Activated CD8-positive, alpha-beta T cell treated with anti-CD3 and anti-CD28 coated beads for 36 hours (primary cell): ENCODE measurements around the gene XXYLT1. TPM values are rescaled to one million over a fixed set of nuclear protein-coding genes. Genes with fewer than 3 reads are reported as not detected.

Experiments used
- ATAC-seq: fragments of 200-7000 bp; cut with Tn5 transposase; one replicate; pipeline ENCODE4 v1.10.0; 2021; ENCODE audit warnings: mild to moderate bottlenecking, moderate library complexity
- CTCF ChIA-PET: fragments of 350-600 bp; sonication (Branson Sonifier 250); formaldehyde crosslinking; loops from one replicate; lab custom pipeline; 2021; ENCODE audit warnings: antibody characterized with exemption; lab: Charles Lee
- POLR2A ChIA-PET: fragments of 350-600 bp; sonication (Branson Sonifier 250); formaldehyde crosslinking; loops from one replicate; lab custom pipeline; 2021; ENCODE audit warnings: antibody characterized with exemption; lab: Charles Lee
- DNase-seq: peaks from one replicate; pipeline ENCODE4 v3.0.0-alpha.2; 2020
- H3K27ac Mint-ChIP-seq: one replicate; pipeline ENCODE4 v1.8.0; 2021; ENCODE audit warnings: mild to moderate bottlenecking, mixed read lengths
- H3K27me3 Mint-ChIP-seq: one replicate; pipeline ENCODE4 v1.8.0; 2021; ENCODE audit warnings: mixed read lengths
- H3K36me3 Mint-ChIP-seq: one replicate; pipeline ENCODE4 v1.8.0; 2021; ENCODE audit warnings: low read depth, mixed read lengths
- H3K4me1 Mint-ChIP-seq: one replicate; pipeline ENCODE4 v1.8.0; 2021; ENCODE audit warnings: low read depth, mixed read lengths
- H3K4me3 Mint-ChIP-seq: one replicate; pipeline ENCODE4 v1.8.0; 2021; ENCODE audit warnings: mild to moderate bottlenecking, moderate library complexity, mixed read lengths
- H3K9me3 Mint-ChIP-seq: one replicate; pipeline ENCODE4 v1.8.0; 2021; ENCODE audit warnings: mixed read lengths
- CTCF ChIP-seq: fragments of 200-600 bp; IDR thresholded peaks from one replicate; pipeline ENCODE4 v1.8.0; 2022; ENCODE audit warnings: antibody characterized with exemption, mild to moderate bottlenecking
- intact Hi-C: fragments of 100-400 bp; cut with micrococcal nuclease; formaldehyde crosslinking; loops from one replicate; pipeline ENCODE4 v1.10.0; 2022
- total RNA-seq, 2 experiments: library from RNA; stranded (reverse); gene quantifications; one replicate each; pipeline ENCODE4 v1.2.3, GENCODE V29; 2021

The XXYLT1 gene
- total RNA-seq, 2 experiments from 2014 or later = 8.4 to 9.6 TPM

GRCh38 chr3:195182470-195182795 lies 88.5 kb downstream of the XXYLT1 start:
- intact Hi-C loops = no loop called here
- Mint-ChIP-seq H3K4me3 (no peak overlapping the region), H3K9me3 (no peaks in the 10 kb centered on the region), H3K27ac (no peak overlapping the region), H3K4me1 (peaks cover 52% of the 10 kb centered on the region), H3K27me3 (no peaks in the 10 kb centered on the region), H3K36me3 (peaks cover 7% of the 10 kb centered on the region)
- ChIA-PET CTCF (interaction anchor here (1.1 kb wide), 1 partner anchor 9 kb away, joined by 4 read pairs; no protein-coding TSS in a partner anchor), POLR2A (interaction anchor here (0.9 kb wide), 1 partner anchor 12 kb away, joined by 3 read pairs; no protein-coding TSS in a partner anchor)
- ATAC-seq (no peak), DNase-seq (no peak)
- TF ChIP-seq CTCF = no peak

GRCh38 chr3:195181741-195182469 lies 89.1 kb downstream of the XXYLT1 start:
- H3K27me3 Mint-ChIP-seq = no peaks in the 10 kb centered on the region
- no peaks in the 10 kb centered on the region for H3K9me3 Mint-ChIP-seq
- ChIA-PET POLR2A (no interaction called here), CTCF (interaction anchor here (1.1 kb wide), 1 partner anchor 8 kb away, joined by 4 read pairs; no protein-coding TSS in a partner anchor)
- H3K4me3 Mint-ChIP-seq = no peak overlapping the region
- peaks cover 7% of the 10 kb centered on the region for H3K36me3 Mint-ChIP-seq
- H3K4me1 Mint-ChIP-seq = peaks cover 49% of the 10 kb centered on the region
- no peak for DNase-seq
- intact Hi-C loops = no loop called here
- TF ChIP-seq CTCF = no peak
- no peak for ATAC-seq
- H3K27ac Mint-ChIP-seq = no peak overlapping the region

- ChIA-PET POLR2A (no interaction called here), CTCF (no interaction called here)
- intact Hi-C loops = no loop called here
- no peaks in the 10 kb centered on the region for H3K27me3 Mint-ChIP-seq
- H3K27ac Mint-ChIP-seq = peak overlapping the region; percentile 28
- H3K4me3 Mint-ChIP-seq = no peak overlapping the region
- no peak for TF ChIP-seq CTCF
- H3K36me3 Mint-ChIP-seq = peaks cover 7% of the 10 kb centered on the region
- no peaks in the 10 kb centered on the region for H3K9me3 Mint-ChIP-seq
- DNase-seq = no peak
- peaks cover 42% of the 10 kb centered on the region for H3K4me1 Mint-ChIP-seq
- no peak for ATAC-seq
Measured at GRCh38 chr3:195181113-195181498, 89.9 kb downstream of the XXYLT1 start.

- no peak for DNase-seq
- no peak overlapping the region for H3K27ac Mint-ChIP-seq
- ChIA-PET CTCF (no interaction called here), POLR2A (no interaction called here)
- H3K27me3 Mint-ChIP-seq = no peaks in the 10 kb centered on the region
- peaks cover 7% of the 10 kb centered on the region for H3K36me3 Mint-ChIP-seq
- TF ChIP-seq CTCF = no peak
- H3K4me3 Mint-ChIP-seq = no peak overlapping the region
- H3K9me3 Mint-ChIP-seq = no peaks in the 10 kb centered on the region
- intact Hi-C loops = no loop called here
- H3K4me1 Mint-ChIP-seq = peaks cover 37% of the 10 kb centered on the region
- ATAC-seq = no peak
Measured at GRCh38 chr3:195180490-195181112, 90.4 kb downstream of the XXYLT1 start.

- no peak for TF ChIP-seq CTCF
- Mint-ChIP-seq H3K27ac (no peak overlapping the region), H3K4me1 (peaks cover 30% of the 10 kb centered on the region), H3K4me3 (no peak overlapping the region), H3K36me3 (peaks cover 13% of the 10 kb centered on the region), H3K9me3 (no peaks in the 10 kb centered on the region), H3K27me3 (no peaks in the 10 kb centered on the region)
- intact Hi-C loops = no loop called here
- ChIA-PET POLR2A (no interaction called here), CTCF (interaction anchor here (0.6 kb wide), 1 partner anchor 8 kb away, joined by 3 read pairs; no protein-coding TSS in a partner anchor)
- no peak for ATAC-seq
- no peak for DNase-seq
Measured at GRCh38 chr3:195179776-195180489, 91.0 kb downstream of the XXYLT1 start.
